HG03439 (cell line): ENCODE measurements around the gene RASSF5.

ENCODE experiments used
- ATAC-seq: cut with Tn5 transposase; IDR thresholded peaks from one replicate; pipeline ENCODE4 v1.9.1; 2021; ENCODE audit warnings: mild to moderate bottlenecking, moderate library complexity; ENCODE audit not compliant: unreplicated experiment

The RASSF5 gene

DNA sequence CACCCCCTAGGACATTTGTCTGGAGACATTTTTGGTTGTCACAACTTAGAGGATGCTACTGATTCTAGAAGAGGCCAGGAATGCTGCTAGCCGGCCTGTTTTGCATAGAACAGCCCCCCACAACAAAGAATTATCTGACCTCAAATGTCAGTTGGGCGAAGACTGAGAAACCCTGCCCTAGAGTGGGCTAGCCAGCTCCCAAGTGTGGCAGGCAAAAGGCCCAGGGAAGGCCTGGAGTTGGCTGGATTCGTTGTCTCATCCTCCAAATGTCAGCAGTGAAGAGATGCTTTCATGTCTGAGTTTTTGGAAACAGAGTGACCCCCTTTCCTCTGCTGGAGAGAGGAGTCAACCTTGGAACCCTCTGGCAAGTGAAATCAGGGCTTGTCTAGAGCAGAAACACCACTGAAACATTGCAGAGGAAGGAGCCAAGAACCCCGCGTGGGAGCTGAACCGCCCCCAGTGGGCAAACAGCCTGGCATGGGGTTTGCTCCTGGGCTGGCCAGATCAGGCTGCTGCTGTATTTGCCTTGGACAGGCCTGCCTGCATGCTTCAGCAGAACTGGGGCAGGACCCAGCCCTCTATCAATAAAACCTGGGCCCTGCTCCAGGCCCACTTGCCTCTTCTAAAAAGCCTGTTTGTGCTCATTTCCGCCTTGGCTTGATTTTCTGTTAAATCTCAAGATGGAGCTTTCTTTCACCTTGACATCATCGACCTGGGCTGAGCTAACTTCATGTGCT lies 32.9 kb downstream of the RASSF5 start:
- no peak for ATAC-seq

DNA sequence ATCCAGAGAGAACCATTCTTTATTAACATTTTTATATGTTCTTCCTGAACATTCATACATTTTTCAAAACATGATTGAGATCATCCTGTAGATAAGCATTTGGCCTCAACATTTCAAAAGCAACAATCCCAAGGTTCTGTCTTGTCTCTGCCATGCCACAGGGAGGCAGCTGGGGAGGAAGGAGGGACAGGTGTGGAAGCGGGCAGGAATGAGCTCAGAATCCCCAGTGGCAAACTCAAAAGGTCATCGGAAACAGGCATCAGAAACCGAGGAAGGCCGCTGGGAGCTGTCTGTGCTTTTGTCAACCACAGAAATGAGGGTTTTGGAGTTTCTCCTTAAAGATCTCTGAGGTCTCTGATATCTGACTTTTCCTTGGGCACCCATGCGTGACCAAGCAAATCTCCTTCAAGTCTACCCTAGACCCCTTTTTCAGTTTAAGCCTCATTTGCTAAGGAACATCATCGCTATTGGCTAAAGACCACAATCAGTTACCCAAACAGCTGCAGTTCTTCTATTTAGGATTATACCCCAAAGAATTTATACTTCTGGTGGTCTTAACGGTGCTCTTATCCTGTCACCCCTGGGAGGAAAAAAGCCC lies 34.0 kb downstream of the RASSF5 start:
- ATAC-seq = no peak

DNA sequence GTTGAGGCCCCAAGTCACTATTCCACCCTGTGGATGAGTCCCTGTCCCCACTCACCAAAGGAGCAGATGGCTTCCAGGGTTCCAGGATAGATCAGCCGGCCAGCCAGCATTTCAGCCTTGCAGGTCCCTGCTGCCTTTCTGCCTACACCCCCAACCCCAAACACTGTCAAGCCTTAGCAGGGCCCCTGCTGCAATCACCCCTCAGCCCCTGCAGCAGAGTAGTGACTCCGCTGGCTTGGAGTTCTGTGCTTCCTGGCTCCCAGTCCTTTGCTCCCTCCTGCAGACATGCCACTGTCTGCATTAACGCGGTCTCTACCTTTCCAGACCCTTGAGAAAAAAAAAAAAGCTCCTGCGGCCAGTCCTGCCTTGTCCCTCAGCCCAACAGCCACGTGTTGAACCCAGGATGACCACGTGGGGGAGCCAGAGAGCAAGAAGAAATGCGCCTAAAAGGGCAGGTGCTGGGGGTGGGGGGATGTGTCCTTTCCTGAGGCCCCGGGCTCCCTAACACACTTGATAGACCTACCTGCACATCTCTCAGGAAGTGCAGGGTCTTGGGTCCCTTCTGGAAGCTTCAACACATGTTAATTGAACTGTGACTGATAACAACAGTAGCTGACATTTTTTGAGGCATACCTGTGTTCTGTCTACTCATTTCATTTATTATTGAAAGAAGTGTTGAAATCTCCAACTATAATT lies 37.4 kb downstream of the RASSF5 start:
- peak; percentile 58 for ATAC-seq

DNA sequence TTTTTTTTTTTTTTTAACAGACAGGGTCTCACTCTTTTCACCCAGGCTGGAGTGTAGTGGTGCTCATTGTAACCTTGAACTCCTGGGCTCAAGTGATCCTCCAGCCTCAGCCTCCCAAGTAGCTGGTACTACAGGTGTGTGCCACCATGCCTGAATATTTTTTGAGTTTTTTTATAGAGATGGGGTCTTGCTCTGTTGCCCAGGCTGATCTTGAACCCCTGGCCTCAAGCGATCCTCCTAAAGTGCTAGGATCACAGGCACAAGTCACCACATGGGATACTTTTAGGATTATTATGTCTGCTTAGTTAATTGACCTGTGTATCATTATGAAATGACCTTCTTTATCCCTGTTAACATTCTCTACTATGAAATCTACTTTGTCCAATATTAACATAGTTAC lies 38.0 kb downstream of the RASSF5 start:
- ATAC-seq = no peak

GRCh38 chr1:206547104-206547503 lies 39.8 kb downstream of the RASSF5 start:
- no peak for ATAC-seq

GRCh38 chr1:206550446-206550845 lies 43.1 kb downstream of the RASSF5 start:
- no peak for ATAC-seq

DNA sequence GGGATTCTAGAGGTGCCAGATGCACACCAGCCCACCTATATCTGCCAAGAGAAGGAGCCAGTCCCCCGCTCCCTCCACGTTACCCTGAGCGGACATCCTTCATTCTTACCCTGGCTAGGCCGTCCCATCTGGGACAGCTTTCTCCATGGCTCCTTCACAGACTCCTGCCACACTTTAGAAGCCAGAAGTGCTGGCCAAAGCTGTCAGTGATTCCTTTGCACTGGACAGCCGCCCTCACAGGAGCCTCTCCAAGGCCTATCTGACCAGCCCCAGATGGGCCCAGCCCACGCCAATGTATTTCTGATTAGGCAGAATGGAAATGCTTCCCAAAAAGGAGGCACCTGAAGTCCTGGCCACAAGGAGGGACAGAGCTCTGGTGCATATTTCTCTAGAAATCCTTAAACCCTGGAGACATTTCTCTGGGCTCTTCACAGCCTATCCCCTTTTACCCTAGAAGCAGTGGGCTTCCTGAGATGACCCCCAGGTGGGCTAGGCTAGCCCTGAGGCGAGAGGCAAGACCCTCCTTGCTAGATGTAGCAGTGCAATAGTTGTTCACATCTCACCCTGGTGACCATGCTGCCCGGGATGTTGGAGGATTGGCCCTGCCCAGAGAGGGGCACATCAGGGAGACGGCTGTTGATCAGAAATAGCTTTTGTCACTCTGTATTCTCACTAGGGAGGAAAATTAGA lies 44.1 kb downstream of the RASSF5 start:
- ATAC-seq = no peak

DNA sequence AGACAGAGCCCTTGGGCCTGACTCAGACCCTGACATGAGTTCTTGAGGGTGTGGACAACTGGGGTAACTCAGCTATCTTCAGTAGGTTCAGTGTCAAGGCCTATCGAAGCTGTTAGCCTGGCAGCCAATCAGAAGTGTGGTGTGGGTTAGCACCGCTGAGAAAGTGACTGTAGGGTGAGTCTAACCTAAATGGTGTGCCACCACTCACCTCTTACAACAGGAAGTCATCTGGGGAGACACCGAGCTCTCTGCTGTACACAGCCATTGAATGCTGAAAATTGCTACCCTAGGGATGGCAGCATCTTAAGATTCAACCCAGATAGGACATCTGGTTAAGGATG lies 44.6 kb downstream of the RASSF5 start:
- no peak for ATAC-seq

DNA sequence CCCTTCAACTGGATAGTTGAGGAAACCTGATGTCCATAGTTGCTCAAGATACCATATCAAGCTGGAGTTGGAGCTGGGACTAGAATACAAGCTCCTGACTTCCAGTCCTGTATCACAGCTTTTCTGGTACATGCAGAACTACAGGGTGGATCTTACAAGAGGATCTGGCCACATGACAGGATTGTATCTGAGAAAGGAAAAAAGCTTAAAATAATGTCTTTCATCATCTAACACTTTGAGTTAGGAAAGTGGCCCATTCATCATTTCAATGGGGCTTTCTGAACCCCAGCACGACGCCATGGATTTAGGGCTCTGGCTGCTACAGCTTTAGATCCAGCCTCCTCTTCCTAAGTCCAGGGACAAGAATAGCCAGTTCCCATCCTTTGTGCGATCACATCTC lies 46.9 kb downstream of the RASSF5 start:
- ATAC-seq = no peak

GRCh38 chr1:206554701-206555472 lies 47.6 kb downstream of the RASSF5 start:
- no peak for ATAC-seq

DNA sequence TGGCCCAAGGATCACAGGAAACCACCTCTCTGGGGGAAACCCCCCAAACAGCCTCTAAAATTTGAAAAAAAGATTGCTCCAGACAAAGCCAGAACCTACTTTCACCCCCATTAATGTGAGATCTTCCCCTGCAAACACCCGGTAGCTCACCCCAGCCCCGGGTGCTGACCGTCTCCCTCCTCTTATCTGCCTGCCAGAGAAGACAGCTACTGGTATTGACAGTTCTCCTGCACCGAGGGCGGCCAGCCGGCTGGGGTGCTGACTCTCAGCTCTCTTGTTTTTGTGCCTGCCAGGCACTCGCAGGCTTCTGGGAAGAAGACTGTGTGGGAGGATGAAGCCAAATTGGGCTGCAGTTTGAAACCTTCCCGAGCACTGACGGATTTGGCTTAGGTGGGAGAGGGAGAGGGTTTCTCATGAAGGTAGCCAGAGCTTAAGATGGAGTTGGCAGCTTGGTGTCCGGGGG lies 48.2 kb downstream of the RASSF5 start:
- no peak for ATAC-seq

GRCh38 chr1:206556047-206556749 lies 48.9 kb downstream of the RASSF5 start:
- no peak for ATAC-seq

- peak; percentile 45 for ATAC-seq
Measured at GRCh38 chr1:206556750-206557635, 49.7 kb downstream of the RASSF5 start.

GRCh38 chr1:206557636-206558473 lies 50.5 kb downstream of the RASSF5 start:
- no peak for ATAC-seq

DNA sequence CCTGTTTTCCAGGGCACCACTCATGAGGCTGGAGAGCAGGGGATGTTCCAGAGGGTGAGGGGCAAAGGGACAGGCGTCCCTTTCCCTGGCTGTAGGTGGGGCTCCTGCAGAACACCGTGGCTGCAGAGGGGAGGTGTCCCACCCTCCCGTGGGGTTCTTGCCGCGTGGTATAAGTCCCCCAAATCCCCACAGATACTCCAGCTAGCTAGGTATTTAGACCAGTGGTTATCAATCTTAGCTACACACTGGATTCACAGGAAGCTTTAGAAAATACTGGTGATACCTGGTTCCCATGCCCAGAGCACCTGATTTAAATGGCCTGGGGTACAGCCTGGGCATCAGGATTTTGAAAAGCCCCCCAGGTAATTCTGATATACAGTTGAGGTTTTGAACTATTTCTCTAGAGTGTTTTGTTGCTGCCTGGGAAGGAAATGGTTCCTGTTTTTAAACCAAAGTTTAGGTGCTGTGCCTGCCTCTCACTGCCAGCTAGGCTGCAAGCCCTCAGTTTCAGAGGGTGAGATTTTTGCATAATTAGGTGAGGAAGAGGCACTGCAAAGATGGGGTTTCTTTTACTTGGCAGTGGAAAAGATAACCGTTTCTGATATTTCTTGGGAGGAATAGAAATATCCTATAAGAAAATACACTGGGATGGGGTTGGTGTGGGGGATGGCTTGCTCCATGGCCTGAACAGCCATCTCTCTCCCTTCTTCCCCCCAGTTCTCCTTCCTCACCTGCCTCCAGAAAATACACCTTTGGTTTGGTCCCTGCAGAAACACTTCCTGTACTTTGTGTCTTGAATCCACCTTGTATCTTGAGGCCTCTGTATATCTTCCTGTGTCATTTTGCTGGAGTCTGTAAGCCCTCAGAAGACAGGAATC lies 51.7 kb downstream of the RASSF5 start:
- no peak for ATAC-seq

GRCh38 chr1:206559672-206559995 lies 52.3 kb downstream of the RASSF5 start:
- no peak for ATAC-seq

GRCh38 chr1:206560007-206560716 lies 52.8 kb downstream of the RASSF5 start:
- ATAC-seq = no peak
